ENCODE measurements around the gene ZBED3. TPM values are rescaled to one million over a fixed set of nuclear protein-coding genes. Genes with fewer than 3 reads are reported as not detected.

The ZBED3 gene
- total RNA-seq, 1 donor from 2014 or later: 21.0 TPM

DNA sequence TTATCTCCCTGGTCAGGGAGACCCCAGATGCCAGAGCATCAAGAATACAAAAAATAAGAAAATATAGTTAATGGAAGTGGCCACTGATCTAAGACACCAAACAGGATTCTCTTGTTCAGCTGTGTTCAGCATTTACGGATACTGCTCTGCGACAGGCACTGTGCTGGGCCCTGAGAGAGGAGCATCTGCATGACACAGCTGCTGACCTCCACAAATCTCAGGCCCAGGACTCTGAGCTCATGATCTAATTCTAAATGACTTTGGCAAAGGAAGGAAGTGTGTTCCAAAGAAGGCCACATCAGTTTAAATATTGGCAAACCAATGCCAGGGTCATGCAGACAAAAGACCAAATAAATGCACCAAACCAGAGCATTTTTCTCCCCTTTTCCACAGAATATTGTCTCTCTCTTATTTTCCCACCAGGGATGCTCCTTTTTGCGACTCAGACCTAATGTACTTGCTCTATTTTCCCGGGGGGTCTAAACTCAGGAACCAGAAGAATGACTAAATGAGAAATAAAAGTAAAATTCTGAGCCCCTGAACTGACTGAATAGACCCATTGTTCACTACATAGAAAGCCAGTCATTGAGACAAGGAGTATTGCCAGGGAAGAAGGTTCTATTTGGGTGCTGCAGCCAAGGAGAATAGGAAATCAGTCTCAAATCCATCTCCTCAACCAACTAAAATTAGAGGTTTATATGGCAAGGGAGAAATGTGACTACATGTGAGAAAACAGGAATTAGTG lies 58.3 kb downstream of the ZBED3 start:
- Mint-ChIP-seq H3K36me3 (ENCODE audit: unreplicated experiment) (peaks cover 6% of the 10 kb centered on the region), H3K4me1 (ENCODE audit: unreplicated experiment) (peaks cover 19% of the 10 kb centered on the region), H3K27ac (ENCODE audit: unreplicated experiment) (no peak overlapping the region), H3K27me3 (ENCODE audit: unreplicated experiment) (peaks cover 6% of the 10 kb centered on the region), H3K9me3 (ENCODE audit: unreplicated experiment) (no peaks in the 10 kb centered on the region), H3K4me3 (ENCODE audit: unreplicated experiment) (no peak overlapping the region)
- DNase-seq (ENCODE audit: extremely low spot score, unreplicated experiment): no peak
- TF ChIP-seq, protein P1, sequence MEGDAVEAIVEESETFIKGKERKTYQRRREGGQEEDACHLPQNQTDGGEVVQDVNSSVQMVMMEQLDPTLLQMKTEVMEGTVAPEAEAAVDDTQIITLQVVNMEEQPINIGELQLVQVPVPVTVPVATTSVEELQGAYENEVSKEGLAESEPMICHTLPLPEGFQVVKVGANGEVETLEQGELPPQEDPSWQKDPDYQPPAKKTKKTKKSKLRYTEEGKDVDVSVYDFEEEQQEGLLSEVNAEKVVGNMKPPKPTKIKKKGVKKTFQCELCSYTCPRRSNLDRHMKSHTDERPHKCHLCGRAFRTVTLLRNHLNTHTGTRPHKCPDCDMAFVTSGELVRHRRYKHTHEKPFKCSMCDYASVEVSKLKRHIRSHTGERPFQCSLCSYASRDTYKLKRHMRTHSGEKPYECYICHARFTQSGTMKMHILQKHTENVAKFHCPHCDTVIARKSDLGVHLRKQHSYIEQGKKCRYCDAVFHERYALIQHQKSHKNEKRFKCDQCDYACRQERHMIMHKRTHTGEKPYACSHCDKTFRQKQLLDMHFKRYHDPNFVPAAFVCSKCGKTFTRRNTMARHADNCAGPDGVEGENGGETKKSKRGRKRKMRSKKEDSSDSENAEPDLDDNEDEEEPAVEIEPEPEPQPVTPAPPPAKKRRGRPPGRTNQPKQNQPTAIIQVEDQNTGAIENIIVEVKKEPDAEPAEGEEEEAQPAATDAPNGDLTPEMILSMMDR (IDR thresholded peaks at IDR 0.05): no peak

DNA sequence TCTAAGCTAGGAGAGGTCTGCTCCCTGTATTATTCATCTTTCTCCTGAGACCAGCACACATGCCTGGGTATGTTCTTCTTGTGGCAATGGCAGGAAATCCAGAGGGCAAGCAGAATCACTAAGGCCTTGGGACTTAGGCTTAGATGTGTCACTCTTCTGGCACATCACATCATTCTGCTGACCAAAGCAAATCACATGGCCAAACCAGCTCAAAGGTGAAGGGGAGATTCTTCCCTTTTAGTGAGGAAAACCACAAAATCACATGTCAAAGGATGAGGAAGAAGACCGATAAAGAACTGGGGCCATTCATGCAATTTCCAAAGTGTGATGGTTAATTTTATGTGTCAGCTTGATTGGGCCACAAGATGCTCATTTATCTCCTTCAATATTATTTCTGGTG lies 62.6 kb downstream of the ZBED3 start:
- Mint-ChIP-seq H3K36me3 (ENCODE audit: unreplicated experiment) (peaks cover 3% of the 10 kb centered on the region), H3K27ac (ENCODE audit: unreplicated experiment) (no peak overlapping the region), H3K4me1 (ENCODE audit: unreplicated experiment) (no peaks in the 10 kb centered on the region), H3K4me3 (ENCODE audit: unreplicated experiment) (no peak overlapping the region), H3K9me3 (ENCODE audit: unreplicated experiment) (no peaks in the 10 kb centered on the region), H3K27me3 (ENCODE audit: unreplicated experiment) (peaks cover 21% of the 10 kb centered on the region)
- DNase-seq (ENCODE audit: extremely low spot score, unreplicated experiment): no peak
- TF ChIP-seq, protein P1 (IDR thresholded peaks at IDR 0.05): no peak

DNA sequence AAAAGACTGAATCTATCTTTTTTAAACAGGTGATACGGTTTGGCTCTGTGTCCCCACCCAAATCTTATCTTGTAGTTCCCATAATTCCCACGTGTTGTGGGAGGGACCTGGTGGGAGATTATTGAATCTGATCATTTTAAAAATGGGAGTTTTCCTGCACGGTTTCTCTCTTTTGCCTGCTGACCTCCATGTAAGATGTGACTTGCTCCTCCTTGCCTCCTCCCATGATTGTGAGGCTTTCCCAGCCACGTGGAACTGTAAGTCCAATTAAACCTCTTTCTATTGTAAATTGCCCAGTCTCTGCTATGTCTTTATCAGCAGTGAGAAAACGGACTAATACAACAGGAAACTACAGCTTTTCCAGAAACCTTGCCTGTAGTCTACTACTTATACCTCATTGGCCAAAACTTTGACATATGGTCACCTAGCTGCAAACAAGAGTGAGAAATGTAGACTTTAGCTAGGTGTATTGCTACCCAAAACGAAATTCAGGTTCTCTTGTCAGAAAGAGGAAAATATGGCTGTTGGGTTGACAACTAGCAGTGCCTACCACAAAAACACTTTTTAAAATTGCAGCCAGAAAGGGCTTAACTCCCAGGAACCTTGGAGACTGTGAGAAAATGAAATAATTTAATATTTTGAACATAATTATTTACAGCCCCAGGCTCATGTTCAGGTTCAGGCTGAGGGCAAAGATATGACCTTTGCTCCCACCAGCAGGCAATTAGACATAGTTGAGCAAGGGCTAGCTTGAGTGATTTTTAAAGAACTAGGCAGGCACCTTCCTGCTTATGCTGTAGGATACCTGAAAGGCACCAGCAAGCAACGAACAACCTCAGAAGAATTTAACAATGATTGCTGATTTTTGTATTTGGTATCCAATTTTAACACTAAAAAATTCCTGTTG lies 64.3 kb downstream of the ZBED3 start:
- no peaks in the 10 kb centered on the region for H3K4me1 Mint-ChIP-seq (ENCODE audit: unreplicated experiment)
- no peak overlapping the region for H3K4me3 Mint-ChIP-seq (ENCODE audit: unreplicated experiment)
- no peaks in the 10 kb centered on the region for H3K36me3 Mint-ChIP-seq (ENCODE audit: unreplicated experiment)
- TF ChIP-seq, protein P1 (IDR thresholded peaks at IDR 0.05): no peak
- H3K27ac Mint-ChIP-seq (ENCODE audit: unreplicated experiment): no peak overlapping the region
- peaks cover 29% of the 10 kb centered on the region for H3K27me3 Mint-ChIP-seq (ENCODE audit: unreplicated experiment)
- H3K9me3 Mint-ChIP-seq (ENCODE audit: unreplicated experiment): no peaks in the 10 kb centered on the region
- DNase-seq (ENCODE audit: extremely low spot score, unreplicated experiment): no peak

Other genes starting within 250 kb of the ZBED3 start
- not detected in 2 replicates for gene S100Z, start 237.3 kb downstream of the ZBED3 start, total RNA-seq
- gene CRHBP, start 134.2 kb downstream of the ZBED3 start, total RNA-seq: 7.1 and 9.6 TPM in 2 replicates
- 22.7 and 23.7 TPM in 2 replicates for gene AGGF1, start 56.9 kb downstream of the ZBED3 start, total RNA-seq
- 2.0 and 2.5 TPM in 2 replicates for gene PDE8B, start 123.4 kb upstream of the ZBED3 start, total RNA-seq

Measured in osteocyte (in vitro differentiated cells).